Ishikawa (cell line): ENCODE measurements around the gene LRRN4.

ENCODE experiments used
- CEBPB ChIP-seq: IDR thresholded peaks from 2 replicates; pipeline ENCODE4 v1.6.1; 2012
- CREB1 ChIP-seq: IDR thresholded peaks from 2 replicates; pipeline ENCODE4 v1.6.1; 2012; ENCODE audit warnings: low read depth
- EGR1 ChIP-seq: IDR thresholded peaks from 2 replicates; pipeline ENCODE4 v1.6.1; 2012
- EP300 ChIP-seq: IDR thresholded peaks from 2 replicates; pipeline ENCODE4 v1.6.1; 2012; ENCODE audit warnings: borderline replicate concordance
- FOXM1 ChIP-seq: IDR thresholded peaks from 2 replicates; pipeline ENCODE4 v1.6.1; 2012; ENCODE audit warnings: low read depth, borderline replicate concordance
- MAX ChIP-seq: IDR thresholded peaks from 2 replicates; pipeline ENCODE4 v1.6.1; 2012
- NFIC ChIP-seq: IDR thresholded peaks from 2 replicates; pipeline ENCODE4 v1.6.1; 2012
- RAD21 ChIP-seq: IDR thresholded peaks from 2 replicates; pipeline ENCODE4 v1.6.1; 2012; ENCODE audit warnings: low read depth
- REST ChIP-seq: IDR thresholded peaks from 2 replicates; pipeline ENCODE4 v1.6.1; 2012; ENCODE audit warnings: low read depth, mild to moderate bottlenecking
- TAF1 ChIP-seq: IDR thresholded peaks from 2 replicates; pipeline ENCODE4 v1.6.1; 2012; ENCODE audit warnings: low read depth, mild to moderate bottlenecking
- TCF12 ChIP-seq: IDR thresholded peaks from 2 replicates; pipeline ENCODE4 v1.6.1; 2012; ENCODE audit warnings: low read depth
- TEAD4 ChIP-seq: IDR thresholded peaks from 2 replicates; pipeline ENCODE4 v1.6.1; 2012
- USF1 ChIP-seq: IDR thresholded peaks from 2 replicates; pipeline ENCODE4 v1.6.1; 2012
- YY1 ChIP-seq: IDR thresholded peaks from 2 replicates; pipeline ENCODE4 v1.6.1; 2012; ENCODE audit warnings: low read depth
- ZBTB7A ChIP-seq: IDR thresholded peaks from 2 replicates; pipeline ENCODE4 v1.6.1; 2012; ENCODE audit warnings: low read depth

The LRRN4 gene

GRCh38 chr20:6029538-6029937, 24.3 kb downstream of the LRRN4 start:
- no peak for TF ChIP-seq MAX
- TF ChIP-seq TEAD4 = no peak
- TF ChIP-seq CEBPB = no peak
- TF ChIP-seq TAF1 = no peak
- TF ChIP-seq USF1 = no peak
- no peak for TF ChIP-seq EP300
- no peak for TF ChIP-seq NFIC
- no peak for TF ChIP-seq RAD21

GRCh38 chr20:6028818-6029217, 25.0 kb downstream of the LRRN4 start:
- TF ChIP-seq YY1 (no peak), TEAD4 (no peak), ZBTB7A (no peak), RAD21 (no peak), REST (no peak), USF1 (no peak), FOXM1 (no peak), CEBPB (no peak), NFIC (no peak), CREB1 (no peak), TAF1 (no peak), EP300 (no peak), TCF12 (no peak), MAX (no peak), EGR1 (no peak)

- no peak for TF ChIP-seq EP300
- TF ChIP-seq FOXM1 = no peak
- no peak for TF ChIP-seq TCF12
- no peak for TF ChIP-seq TAF1
- no peak for TF ChIP-seq REST
- no peak for TF ChIP-seq MAX
- TF ChIP-seq YY1 = no peak
- TF ChIP-seq CEBPB = no peak
- no peak for TF ChIP-seq TEAD4
- no peak for TF ChIP-seq CREB1
Observed at GRCh38 chr20:6026051-6026450, 27.8 kb downstream of the LRRN4 start.

GRCh38 chr20:6024768-6025167, 29.1 kb downstream of the LRRN4 start:
- no peak for TF ChIP-seq MAX
- TF ChIP-seq FOXM1 = no peak
- TF ChIP-seq ZBTB7A = no peak
- no peak for TF ChIP-seq EGR1
- TF ChIP-seq USF1 = no peak
- no peak for TF ChIP-seq RAD21
- TF ChIP-seq TEAD4 = no peak
- TF ChIP-seq TCF12 = no peak
- no peak for TF ChIP-seq NFIC
- no peak for TF ChIP-seq TAF1
- no peak for TF ChIP-seq CEBPB
- no peak for TF ChIP-seq REST
- TF ChIP-seq YY1 = no peak
- no peak for TF ChIP-seq CREB1
- no peak for TF ChIP-seq EP300
